KMS-11 (cell line): ENCODE data around the gene TRIM69.
"Not testable (repeated sequence)": the region's sequence is repeated elsewhere in the genome, so short reads cannot be mapped to it uniquely, and the experiment has no call there.

Experiments
- H2AFZ ChIP-seq: fragments of 200-600 bp; sonication (generic); 2 replicates; pipeline ENCODE4 v1.6.1; 2016; ENCODE audit warnings: antibody characterized with exemption, mixed run types, low read depth
- H3K27ac ChIP-seq: fragments of 200-600 bp; sonication (generic); 2 replicates; pipeline ENCODE4 v1.6.1; 2016; ENCODE audit warnings: mild to moderate bottlenecking, mixed run types
- H3K27me3 ChIP-seq: fragments of 200-600 bp; sonication (generic); 2 replicates; pipeline ENCODE4 v1.6.1; 2017; ENCODE audit warnings: mild to moderate bottlenecking, low read depth, mixed run types, moderate library complexity; ENCODE audit not compliant: insufficient read depth
- H3K36me3 ChIP-seq: fragments of 200-600 bp; sonication (generic); 2 replicates; pipeline ENCODE4 v1.6.1; 2017; ENCODE audit warnings: mild to moderate bottlenecking, mixed run types; ENCODE audit not compliant: insufficient read depth
- H3K4me1 ChIP-seq: fragments of 200-600 bp; sonication (generic); 2 replicates; pipeline ENCODE4 v1.6.1; 2016; ENCODE audit warnings: mild to moderate bottlenecking, low read depth, mixed run types; ENCODE audit not compliant: poor library complexity, severe bottlenecking
- H3K4me2 ChIP-seq: fragments of 200-600 bp; sonication (generic); 2 replicates; pipeline ENCODE4 v1.7.0; 2016; ENCODE audit warnings: mild to moderate bottlenecking, mixed run types
- H3K4me3 ChIP-seq: fragments of 200-600 bp; sonication (generic); IDR thresholded peaks from 2 replicates; pipeline ENCODE4 v1.6.1; 2017; ENCODE audit warnings: low read depth, low read length, mixed read lengths; ENCODE audit not compliant: insufficient read depth
- H3K79me2 ChIP-seq: fragments of 200-600 bp; sonication (generic); 2 replicates; pipeline ENCODE4 v1.6.1; 2016; ENCODE audit warnings: low read depth, mixed run types; ENCODE audit not compliant: insufficient read depth
- H3K9ac ChIP-seq: fragments of 200-600 bp; sonication (generic); 2 replicates; pipeline ENCODE4 v1.6.1; 2016; ENCODE audit warnings: mild to moderate bottlenecking, mixed run types
- H4K20me1 ChIP-seq: fragments of 200-600 bp; sonication (generic); 2 replicates; pipeline ENCODE4 v1.6.1; 2016; ENCODE audit warnings: mild to moderate bottlenecking, mixed run types; ENCODE audit not compliant: insufficient read depth
- CTCF ChIP-seq: fragments of 200-600 bp; sonication (generic); conservative IDR thresholded peaks from 2 replicates; pipeline ENCODE4 v1.6.1; 2017; ENCODE audit warnings: low read depth, mild to moderate bottlenecking, antibody characterized with exemption, low read length, moderate library complexity, mixed read lengths

Gene TRIM69

DNA sequence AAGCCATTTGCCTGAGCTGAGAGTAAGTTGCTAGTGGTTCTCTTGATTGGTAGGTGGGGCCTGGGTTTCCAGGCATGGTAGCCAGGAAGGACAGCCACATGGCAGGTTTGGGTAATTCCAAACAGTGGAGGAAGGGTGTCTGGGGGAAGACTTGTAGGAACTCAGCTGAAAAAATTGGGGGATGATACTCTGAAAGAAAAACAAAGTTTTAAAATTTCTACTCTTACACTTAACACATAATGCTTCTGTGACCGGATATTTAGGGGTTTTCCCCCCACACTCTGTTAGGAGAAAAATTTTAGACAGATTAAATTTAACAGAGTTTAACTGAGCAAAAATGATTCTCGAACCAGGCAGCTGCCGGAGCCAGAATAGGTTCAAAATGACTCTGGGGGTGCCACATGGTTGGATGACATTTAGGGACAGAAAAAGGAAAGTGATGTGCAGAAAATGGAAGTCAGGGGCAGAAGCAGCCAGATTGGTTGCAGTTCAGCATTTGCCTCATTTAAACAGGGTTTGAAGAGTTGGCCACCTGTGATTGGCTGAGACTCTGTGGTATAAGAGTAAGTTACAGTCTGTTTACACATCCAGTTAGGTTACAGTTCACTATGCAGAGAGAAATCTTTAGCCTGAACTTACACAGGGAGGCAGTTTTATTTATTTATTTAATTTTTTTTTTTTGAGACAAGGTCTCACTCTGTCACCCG, 16.9 kb upstream of the TRIM69 start:
- no peak for TF ChIP-seq CTCF
- peak overlapping the region; percentile 23; the same call in 1 of the 2 replicates for H3K4me2 ChIP-seq
- no peak overlapping the region for H3K4me3 ChIP-seq
- no peaks in the 10 kb centered on the region for H3K27me3 ChIP-seq
- no peak overlapping the region for H3K9ac ChIP-seq
- H4K20me1 ChIP-seq = peaks cover 18% of the 10 kb centered on the region; the same call in 1 of the 2 replicates
- no peak overlapping the region for H2AFZ ChIP-seq
- peak overlapping the region; percentile 47 for H3K27ac ChIP-seq
- peaks cover 90% of the 10 kb centered on the region for H3K4me1 ChIP-seq
- H3K79me2 ChIP-seq = peaks cover 25% of the 10 kb centered on the region
- H3K36me3 ChIP-seq = peaks cover 17% of the 10 kb centered on the region

DNA sequence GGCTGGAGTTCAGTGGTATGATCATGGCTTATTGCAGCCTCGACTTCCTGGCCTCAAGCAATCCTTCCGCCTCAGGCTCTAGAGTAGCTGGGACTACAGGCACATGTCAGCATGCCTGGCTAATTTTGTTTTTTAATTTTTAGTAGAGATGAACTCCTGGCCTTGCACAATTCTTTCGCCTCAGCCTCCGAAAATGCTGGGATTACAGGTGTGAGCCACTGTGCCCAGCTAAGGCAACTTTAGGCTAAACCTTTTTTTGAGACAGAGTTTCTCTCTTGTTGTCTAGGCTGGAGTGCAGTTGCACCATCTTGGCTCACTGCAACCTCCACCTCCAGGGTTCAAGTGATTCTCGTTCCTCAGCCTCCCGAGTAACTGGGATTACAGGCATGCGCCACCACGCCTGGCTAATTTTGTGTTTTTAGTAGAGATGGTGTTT, 16.3 kb upstream of the TRIM69 start:
- peaks cover 17% of the 10 kb centered on the region for H3K36me3 ChIP-seq
- peaks cover 19% of the 10 kb centered on the region for H3K79me2 ChIP-seq
- peaks cover 13% of the 10 kb centered on the region; the same call in 1 of the 2 replicates for H4K20me1 ChIP-seq
- peaks cover 90% of the 10 kb centered on the region for H3K4me1 ChIP-seq
- H3K9ac ChIP-seq, H3K27me3 ChIP-seq, H2AFZ ChIP-seq, H3K4me3 ChIP-seq: not testable (repeated sequence)
- H3K4me2 ChIP-seq = peak overlapping the region; percentile 1; the same call in 1 of the 2 replicates
- peak overlapping the region; percentile 47; the same call in 1 of the 2 replicates for H3K27ac ChIP-seq

- peaks cover 89% of the 10 kb centered on the region for H3K4me1 ChIP-seq
- no peak for TF ChIP-seq CTCF
- H3K4me3 ChIP-seq = no peak overlapping the region
- peak overlapping the region; percentile 62; the same call in 1 of the 2 replicates for H3K4me2 ChIP-seq
- H3K9ac ChIP-seq = no peak overlapping the region
- H3K79me2 ChIP-seq = peaks cover 13% of the 10 kb centered on the region; the same call in 1 of the 2 replicates
- H4K20me1 ChIP-seq = peaks cover 7% of the 10 kb centered on the region; the same call in 1 of the 2 replicates
- H3K27ac ChIP-seq = peak overlapping the region; percentile 47; the same call in 1 of the 2 replicates
- H3K36me3 ChIP-seq = peaks cover 16% of the 10 kb centered on the region
- H2AFZ ChIP-seq = no peak overlapping the region
- H3K27me3 ChIP-seq = no peaks in the 10 kb centered on the region
Measured at GRCh38 chr15:44720460-44721176, 15.7 kb upstream of the TRIM69 start.

DNA sequence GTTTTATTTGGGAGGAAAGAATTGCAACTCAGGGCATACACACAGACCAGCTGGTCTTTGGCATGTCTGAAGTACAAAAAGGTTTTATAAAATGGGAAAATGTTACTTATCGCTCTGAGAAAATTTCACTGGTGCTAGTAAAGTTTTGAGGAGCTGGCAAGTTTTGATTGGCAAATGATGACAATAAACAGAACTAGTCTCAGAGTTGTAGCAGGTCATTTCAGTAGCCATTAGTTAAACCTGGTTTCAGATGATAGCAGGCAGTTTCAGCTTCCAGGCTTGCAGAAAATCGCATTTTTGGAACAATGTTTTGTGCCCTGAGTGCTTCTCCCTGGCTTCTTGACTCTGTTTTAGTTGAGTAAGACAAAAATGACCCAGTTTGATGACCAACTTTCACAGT, 14.3 kb upstream of the TRIM69 start:
- H3K4me1 ChIP-seq = peaks cover 89% of the 10 kb centered on the region
- peak overlapping the region; percentile 62; the same call in 1 of the 2 replicates for H3K4me2 ChIP-seq
- H3K27me3 ChIP-seq = no peaks in the 10 kb centered on the region
- H2AFZ ChIP-seq = no peak overlapping the region
- peak overlapping the region; percentile 47 for H3K27ac ChIP-seq
- peaks cover 5% of the 10 kb centered on the region; the same call in 1 of the 2 replicates for H3K36me3 ChIP-seq
- no peak overlapping the region for H3K4me3 ChIP-seq
- no peaks in the 10 kb centered on the region for H4K20me1 ChIP-seq
- no peak overlapping the region; the same call in 1 of the 2 replicates for H3K9ac ChIP-seq
- peaks cover under 1% of the 10 kb centered on the region; the same call in 1 of the 2 replicates for H3K79me2 ChIP-seq
- no peak for TF ChIP-seq CTCF
